Thoracic aorta (tissue), 2 donors: ENCODE results near the gene ALLC. TPM values are rescaled to one million over a fixed set of nuclear protein-coding genes. Genes with fewer than 3 reads are reported as not detected.
"Not testable (repeated sequence)": the region's sequence is repeated elsewhere in the genome, so short reads cannot be mapped to it uniquely, and the experiment has no call there.

ENCODE experiments used
- ATAC-seq: fragments of 150-250 bp; one replicate; pipeline ENCODE4 v1.8.0; 2017; ENCODE audit warnings: low read depth; ENCODE audit not compliant: insufficient number of reproducible peaks, low FRiP score
- DNase-seq: peaks from one replicate; pipeline ENCODE4 v3.0.0-alpha.2; 2020; ENCODE audit warnings: low spot score
- H3K27ac ChIP-seq, 2 donors: fragments of 200-600 bp; sonication (generic); 1 replicate in 1 of 2; 2 replicates in 1 of 2; pipeline ENCODE4 v1.5.1; 2016; ENCODE audit warnings: mild to moderate bottlenecking in 2 of 2, moderate library complexity in 2 of 2
- H3K27me3 ChIP-seq: fragments of 200-600 bp; sonication (generic); replicated peaks from 2 replicates; pipeline ENCODE4 v1.6.0; 2016; ENCODE audit warnings: mild to moderate bottlenecking; ENCODE audit not compliant: insufficient read depth
- H3K36me3 ChIP-seq: fragments of 200-600 bp; sonication (generic); one replicate; pipeline ENCODE4 v1.5.1; 2016
- H3K4me1 ChIP-seq, 2 donors: fragments of 200-600 bp; sonication (generic); 1 replicate in 1 of 2; 2 replicates in 1 of 2; pipeline versions ENCODE4 v1.5.1 to v1.6.0; 2016; ENCODE audit warnings: low read depth in 2 of 2, mild to moderate bottlenecking in 1 of 2; ENCODE audit not compliant: control insufficient read depth in 1 of 2
- H3K4me3 ChIP-seq: fragments of 200-600 bp; sonication (generic); 2 replicates; pipeline ENCODE4 v1.5.1; 2016; ENCODE audit warnings: mild to moderate bottlenecking
- H3K9me3 ChIP-seq: fragments of 200-600 bp; sonication (generic); 2 replicates; pipeline ENCODE4 v1.5.1; 2016
- total RNA-seq, 2 donors: library from RNA; depleted of rRNA; stranded (reverse); fragments of >200 nt; gene quantifications; one replicate each; pipeline versions ENCODE4 v1.1.0 to v1.2.3, GENCODE V29; 2016
- TF ChIP-seq, protein P1 (sequence below): fragments of 200-600 bp; sonication (generic); IDR thresholded peaks from one replicate; pipeline ENCODE4 v1.5.1; 2019; ENCODE audit warnings: antibody characterized with exemption

ALLC gene
- total RNA-seq, 2 donors from 2014 or later, result 1.1 TPM; not detected in 1

DNA sequence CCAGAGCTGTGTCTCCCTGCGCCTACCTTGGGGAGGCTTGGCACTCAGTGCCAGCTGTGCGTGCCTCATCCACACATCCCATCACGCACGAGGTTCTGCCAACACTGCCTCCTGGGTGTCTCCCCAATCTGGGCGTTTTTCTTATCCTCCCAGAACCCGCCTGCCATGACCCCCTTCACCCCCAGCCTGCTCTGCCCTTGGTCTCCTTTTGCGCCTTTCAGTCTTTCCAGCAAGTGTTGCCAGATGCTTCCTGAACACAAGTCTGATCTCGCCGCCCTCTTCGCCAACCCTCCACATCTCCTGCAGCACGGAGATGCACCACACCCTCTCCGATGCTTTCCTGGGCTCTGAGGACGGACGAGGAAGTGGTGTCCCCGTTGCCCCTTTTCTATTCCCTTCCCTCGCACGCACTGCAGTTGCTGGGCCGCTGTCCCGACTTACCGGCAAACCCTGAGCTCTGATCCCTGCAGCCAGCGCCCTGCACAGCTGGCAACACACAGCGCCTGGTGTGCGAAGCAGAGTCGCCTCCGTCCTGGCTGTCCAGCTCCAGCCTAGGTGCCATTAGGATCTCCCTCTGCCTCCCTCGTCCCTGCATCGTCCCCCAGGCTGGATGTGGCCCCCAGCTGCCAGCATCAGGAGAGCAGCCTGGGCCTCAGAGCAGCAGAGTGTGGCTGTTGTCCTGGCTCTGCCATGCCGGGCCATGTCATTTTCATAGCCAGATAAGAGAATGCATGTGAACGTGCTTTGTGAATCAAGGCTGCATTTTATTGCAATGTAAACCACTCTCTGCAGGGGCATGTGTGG lies 22.6 kb upstream of the ALLC start:
- no peak for DNase-seq
- no peak for ATAC-seq
- Histone ChIP-seq H3K27ac (no peak overlapping the region), H3K4me1 (no peaks in the 10 kb centered on the region), H3K9me3 (no peaks in the 10 kb centered on the region), H3K36me3 (no peaks in the 10 kb centered on the region), H3K4me3 (no peak overlapping the region), H3K27me3 (no peaks in the 10 kb centered on the region)
- TF ChIP-seq, protein P1, sequence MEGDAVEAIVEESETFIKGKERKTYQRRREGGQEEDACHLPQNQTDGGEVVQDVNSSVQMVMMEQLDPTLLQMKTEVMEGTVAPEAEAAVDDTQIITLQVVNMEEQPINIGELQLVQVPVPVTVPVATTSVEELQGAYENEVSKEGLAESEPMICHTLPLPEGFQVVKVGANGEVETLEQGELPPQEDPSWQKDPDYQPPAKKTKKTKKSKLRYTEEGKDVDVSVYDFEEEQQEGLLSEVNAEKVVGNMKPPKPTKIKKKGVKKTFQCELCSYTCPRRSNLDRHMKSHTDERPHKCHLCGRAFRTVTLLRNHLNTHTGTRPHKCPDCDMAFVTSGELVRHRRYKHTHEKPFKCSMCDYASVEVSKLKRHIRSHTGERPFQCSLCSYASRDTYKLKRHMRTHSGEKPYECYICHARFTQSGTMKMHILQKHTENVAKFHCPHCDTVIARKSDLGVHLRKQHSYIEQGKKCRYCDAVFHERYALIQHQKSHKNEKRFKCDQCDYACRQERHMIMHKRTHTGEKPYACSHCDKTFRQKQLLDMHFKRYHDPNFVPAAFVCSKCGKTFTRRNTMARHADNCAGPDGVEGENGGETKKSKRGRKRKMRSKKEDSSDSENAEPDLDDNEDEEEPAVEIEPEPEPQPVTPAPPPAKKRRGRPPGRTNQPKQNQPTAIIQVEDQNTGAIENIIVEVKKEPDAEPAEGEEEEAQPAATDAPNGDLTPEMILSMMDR, result no peak

DNA sequence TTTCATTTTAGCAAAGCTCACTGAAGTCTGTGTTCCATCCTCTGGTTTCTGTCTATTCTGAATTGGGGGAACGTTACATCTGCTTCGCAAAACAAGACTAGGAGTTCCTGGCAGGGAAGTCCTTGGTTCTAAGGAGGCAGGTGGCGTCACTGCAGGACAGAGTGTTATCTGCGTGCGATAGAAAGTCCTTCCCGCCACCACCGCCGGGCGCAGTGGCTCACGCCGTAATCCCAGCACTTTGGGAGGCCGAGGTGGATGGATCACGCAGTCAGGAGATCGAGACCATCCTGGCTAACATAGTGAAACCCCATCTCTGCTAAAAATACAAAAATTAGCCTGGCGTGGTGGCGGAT lies 22.0 kb upstream of the ALLC start:
- H3K27ac ChIP-seq, H3K4me1 ChIP-seq, H3K27me3 ChIP-seq, ATAC-seq, H3K4me3 ChIP-seq, H3K9me3 ChIP-seq, DNase-seq, H3K36me3 ChIP-seq: not testable (repeated sequence)

DNA sequence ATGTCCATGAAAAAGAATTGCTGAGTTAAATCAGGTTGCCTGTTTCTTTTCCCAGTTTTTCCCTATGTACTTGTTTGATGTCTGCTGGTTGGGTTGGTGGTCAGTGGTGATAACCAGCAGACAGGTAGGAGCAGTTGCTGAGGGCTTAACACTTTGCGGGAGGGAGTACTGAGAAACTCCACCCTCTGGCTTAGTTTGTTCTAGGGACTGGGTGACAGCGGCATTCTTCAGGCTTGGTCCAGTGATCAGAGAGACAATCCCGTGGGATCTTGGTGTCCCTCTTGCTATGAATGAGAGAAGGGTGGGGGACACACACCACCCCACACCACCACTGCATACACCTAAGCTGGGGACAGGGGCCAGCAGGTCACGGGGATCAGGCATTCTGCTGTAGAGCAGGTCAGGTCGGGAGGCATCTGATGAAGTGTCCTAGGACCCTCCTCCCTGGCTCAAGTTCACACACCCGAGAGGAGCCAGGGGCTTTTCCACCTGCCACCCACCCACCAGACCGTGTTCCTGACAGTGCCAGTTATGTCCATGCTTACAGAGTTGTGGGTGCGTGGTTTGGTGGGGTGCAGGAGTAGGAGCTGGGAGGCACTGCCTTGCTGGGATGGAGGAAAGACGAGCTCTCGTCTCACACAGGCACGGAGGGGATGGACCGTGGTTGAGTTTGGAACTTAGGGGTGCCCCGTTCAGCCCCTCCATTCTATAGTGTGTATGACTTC lies 21.3 kb upstream of the ALLC start:
- Histone ChIP-seq H3K27ac (no peak overlapping the region), H3K4me3 (no peak overlapping the region), H3K27me3 (no peaks in the 10 kb centered on the region), H3K9me3 (no peaks in the 10 kb centered on the region), H3K4me1 (no peaks in the 10 kb centered on the region), H3K36me3 (no peaks in the 10 kb centered on the region)
- TF ChIP-seq, protein P1, result no peak
- ATAC-seq (no peak), DNase-seq (no peak)

DNA sequence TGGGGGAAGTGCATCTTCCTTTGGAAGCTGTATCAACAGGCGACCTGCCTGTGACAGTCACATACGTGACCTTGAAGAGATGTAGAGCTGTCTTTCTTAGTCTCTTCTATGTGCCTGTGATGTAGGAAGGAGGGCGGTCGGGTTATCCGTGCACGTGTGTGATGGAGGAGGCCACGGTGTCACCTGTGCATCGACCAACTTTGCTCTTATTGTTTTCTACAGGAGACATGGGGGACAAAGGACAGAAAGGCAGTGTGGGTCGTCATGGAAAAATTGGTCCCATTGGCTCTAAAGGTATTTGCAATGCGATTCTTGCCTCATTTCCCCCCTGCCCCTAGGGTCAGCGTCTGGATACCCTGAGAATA lies 20.7 kb upstream of the ALLC start:
- TF ChIP-seq, protein P1, result no peak
- Histone ChIP-seq H3K4me1 (no peaks in the 10 kb centered on the region), H3K9me3 (no peaks in the 10 kb centered on the region), H3K4me3 (no peak overlapping the region), H3K27ac (no peak overlapping the region), H3K27me3 (no peaks in the 10 kb centered on the region), H3K36me3 (no peaks in the 10 kb centered on the region)
- ATAC-seq (no peak), DNase-seq (no peak)

DNA sequence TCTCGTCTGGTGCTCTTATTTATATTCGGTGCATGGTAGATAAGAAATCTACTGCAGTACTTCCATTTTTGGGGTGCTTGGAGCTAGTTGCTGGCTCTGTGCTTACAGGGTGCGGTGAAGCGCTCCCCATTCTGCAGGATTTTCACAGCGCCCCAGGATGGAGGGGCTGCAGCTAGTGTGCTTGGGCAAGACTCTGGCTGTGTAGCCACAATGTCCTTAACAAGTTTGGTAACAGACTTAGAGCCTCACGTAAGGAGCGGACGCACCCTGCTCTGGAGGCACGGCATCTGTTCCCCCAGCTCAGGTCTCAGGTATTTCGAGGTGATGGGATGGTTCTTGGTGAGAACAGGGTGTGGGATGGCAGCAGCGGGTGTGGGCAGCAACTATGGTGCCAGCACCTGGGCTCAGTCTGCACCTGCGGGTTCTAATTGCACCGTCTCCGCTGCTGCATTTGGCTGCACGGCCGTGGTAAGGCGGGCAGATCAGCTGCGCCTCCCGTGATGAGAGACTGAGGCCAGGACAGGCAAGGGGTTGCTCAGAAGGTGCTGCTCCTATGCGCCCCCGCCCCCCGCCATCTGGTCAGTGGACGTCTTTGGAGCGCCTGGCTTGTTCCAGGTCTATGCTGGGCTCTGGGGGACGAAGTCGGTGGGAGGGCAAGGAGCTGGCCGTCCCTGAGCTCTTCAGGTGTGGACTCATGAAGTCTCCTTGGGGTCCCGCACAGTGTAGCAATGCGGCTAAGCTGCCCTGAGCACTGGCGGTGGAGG lies 20.1 kb upstream of the ALLC start:
- Histone ChIP-seq H3K36me3 (no peaks in the 10 kb centered on the region), H3K27me3 (no peaks in the 10 kb centered on the region), H3K4me1 (no peaks in the 10 kb centered on the region), H3K27ac (no peak overlapping the region), H3K4me3 (no peak overlapping the region), H3K9me3 (no peaks in the 10 kb centered on the region)
- ATAC-seq (no peak), DNase-seq (no peak)
- TF ChIP-seq, protein P1, result no peak
